Thyroid gland (tissue), 4 donors: ENCODE results near the gene ADAMTS15.

Experiments
- CTCF ChIP-seq, 6 experiments: fragments of 200-600 bp in 3 of 6; fragments of 450-650 bp in 3 of 6; sonication (generic) in 3 of 6; IDR thresholded peaks; one replicate each; pipeline ENCODE4 v1.5.1; 2016 to 2019; ENCODE audit warnings: antibody characterized with exemption in 6 of 6, mild to moderate bottlenecking in 2 of 6, inconsistent platforms in 1 of 6, moderate library complexity in 1 of 6
- POLR2A ChIP-seq, 2 donors: fragments of 450-650 bp; IDR thresholded peaks; one replicate each; pipeline ENCODE4 v1.6.1; 2017; ENCODE audit warnings: antibody characterized with exemption in 2 of 2, mild to moderate bottlenecking in 2 of 2, moderate library complexity in 1 of 2

GRCh38 chr11:130477586-130478203, 29.2 kb downstream of the ADAMTS15 start:
- TF ChIP-seq CTCF (IDR thresholded peaks at IDR 0.05): no peak
- no peak for TF ChIP-seq POLR2A (IDR thresholded peaks at IDR 0.05)
